ENCODE results near the gene PPP2R2B. TPM values are rescaled to one million over a fixed set of nuclear protein-coding genes. Genes with fewer than 3 reads are reported as not detected.

Gene PPP2R2B
- total and polyA plus RNA-seq, 2 of the 4 experiments (the other 2 are of a cell fraction): not detected

GRCh38 chr5:146849694-146850303 lies 28.8 kb downstream of the PPP2R2B start:
- Histone ChIP-seq H3K4me1 (ENCODE audit: control insufficient read depth, insufficient read depth, low read length) (no peaks in the 10 kb centered on the region), H3K56ac (ENCODE audit: extremely low read depth, insufficient read depth, low read length) (no peak overlapping the region), H3K18ac (ENCODE audit: low read depth, low read length) (no peak overlapping the region), H2BK120ac (ENCODE audit: low read depth, low read length) (no peak overlapping the region), H3K23ac (ENCODE audit: low read depth, low read length) (no peak overlapping the region), H2AK9ac (replicated peaks; ENCODE audit: low read depth, low read length, poor library complexity) (no peak overlapping the region), H4K20me1 (ENCODE audit: insufficient read depth, low read length) (no peaks in the 10 kb centered on the region), H4K91ac (ENCODE audit: insufficient read depth, low read depth, low read length) (no peak overlapping the region), H3K9ac (ENCODE audit: low read depth, low read length) (no peak overlapping the region), H3K4me2 (ENCODE audit: low read depth, low read length) (no peak overlapping the region), H3K36me3 (ENCODE audit: control insufficient read depth, insufficient read depth, low read length) (no peaks in the 10 kb centered on the region), H3K27me3 (ENCODE audit: control insufficient read depth, insufficient read depth, low read length) (no peaks in the 10 kb centered on the region), H4K5ac (ENCODE audit: low read depth, low read length) (no peak overlapping the region), H3K4me3 (ENCODE audit: insufficient read depth, low read depth, low read length) (no peak overlapping the region), H3K4ac (ENCODE audit: low read depth, low read length) (no peak overlapping the region), H3K9me1 (ENCODE audit: insufficient read depth, low read length) (no peaks in the 10 kb centered on the region), H4K8ac (ENCODE audit: low read depth in 2 of 2, low read length in 2 of 2) (no peak overlapping the region), H3K9me3 (ENCODE audit: control insufficient read depth, insufficient read depth, low read length) (no peaks in the 10 kb centered on the region), H2AFZ (replicated peaks; ENCODE audit: low read length, poor library complexity) (no peak overlapping the region), H2BK20ac (ENCODE audit: low read depth, low read length) (no peak overlapping the region), H3K14ac (replicated peaks; ENCODE audit: low read depth, low read length) (no peak overlapping the region), H3K27ac (ENCODE audit: insufficient read depth, low read length) (no peak overlapping the region), H3K79me1 (ENCODE audit: low read depth in 1 of 2, low read length in 2 of 2) (no peaks in the 10 kb centered on the region), H2BK15ac (ENCODE audit: low read depth, low read length) (no peak overlapping the region), H2AK5ac (ENCODE audit: low read depth, low read length) (no peak overlapping the region), H2BK5ac (ENCODE audit: low read depth, low read length, poor library complexity, severe bottlenecking) (no peak overlapping the region)
- dilution Hi-C loops (cut with HindIII; ENCODE audit: low sequenced_read_pairs, unreplicated experiment) (no loop called here), intact Hi-C loops (cut with micrococcal nuclease) (no loop called here), in situ Hi-C loops (cut with MboI; ENCODE audit: low sequenced_read_pairs) (no loop called here)
- no peak for DNase-seq
- BruUV-seq (replicated peaks): no TSS peak
- ATAC-seq (ENCODE audit: low read depth): no peak
- TF ChIP-seq RFX5 (IDR thresholded peaks at IDR 0.05; ENCODE audit: low read depth, low read length) (no peak), POLR2A (IDR thresholded peaks at IDR 0.05; ENCODE audit: low read depth, low read length) (no peak), CHD1 (IDR thresholded peaks at IDR 0.05; ENCODE audit: low read depth, low read length) (no peak), MXI1 (IDR thresholded peaks at IDR 0.05; ENCODE audit: borderline replicate concordance, low read depth, low read length) (no peak), BHLHE40 (IDR thresholded peaks at IDR 0.05; ENCODE audit: low read depth, low read length) (no peak), MAFK (IDR thresholded peaks at IDR 0.05; ENCODE audit: low read depth, low read length) (no peak), MAZ (IDR thresholded peaks at IDR 0.05; ENCODE audit: borderline replicate concordance, low read depth, low read length) (no peak), NFE2L2 (IDR thresholded peaks at IDR 0.05; ENCODE audit: low read depth, low read length) (no peak), CTCF (conservative IDR thresholded peaks at IDR 0.05; ENCODE audit: low read depth, low read length) (no peak), ELK1 (IDR thresholded peaks at IDR 0.05; ENCODE audit: borderline replicate concordance, low read depth, low read length) (no peak), FOS (IDR thresholded peaks at IDR 0.05; ENCODE audit: low read depth, low read length) (no peak)
- POLR2A ChIA-PET (ENCODE audit: unreplicated experiment): no interaction called here
- CTCF ChIA-PET: no interaction called here
- WGBS, 2 experiments (ENCODE audit: extremely low coverage in 2 of 2, insufficient read length in 1 of 2): 29% methylated on average over 1 of the region's 5 CpGs; no CpG with 5 or more reads in 1 of the 2 experiments
